ENCODE results near the gene RGS10.

The RGS10 gene

GRCh38 chr10:119555178-119555784 lies 12.8 kb upstream of the RGS10 start:
- no peak for TF ChIP-seq CTCF (IDR thresholded peaks at IDR 0.05)
- no peak for TF ChIP-seq ZFX (IDR thresholded peaks at IDR 0.05; ENCODE audit: borderline replicate concordance)
- no peak overlapping the region for H3K27ac ChIP-seq

- TF ChIP-seq ZFX (IDR thresholded peaks at IDR 0.05; ENCODE audit: borderline replicate concordance): no peak
- no peak for TF ChIP-seq CTCF (IDR thresholded peaks at IDR 0.05)
- H3K27ac ChIP-seq: no peak overlapping the region
Measured at GRCh38 chr10:119550827-119551226, 8.3 kb upstream of the RGS10 start.

- no peak overlapping the region for H3K27ac ChIP-seq
- TF ChIP-seq CTCF (IDR thresholded peaks at IDR 0.05) (no peak), ZFX (IDR thresholded peaks at IDR 0.05; ENCODE audit: borderline replicate concordance) (no peak)
Measured at GRCh38 chr10:119549247-119549999, 6.9 kb upstream of the RGS10 start.

- TF ChIP-seq ZFX (IDR thresholded peaks at IDR 0.05; ENCODE audit: borderline replicate concordance): no peak
- TF ChIP-seq CTCF (IDR thresholded peaks at IDR 0.05): no peak
- H3K27ac ChIP-seq: no peak overlapping the region
Measured at GRCh38 chr10:119546009-119546408, 3.5 kb upstream of the RGS10 start.

- H3K27ac ChIP-seq: no peak overlapping the region
- no peak for TF ChIP-seq ZFX (IDR thresholded peaks at IDR 0.05; ENCODE audit: borderline replicate concordance)
- no peak for TF ChIP-seq CTCF (IDR thresholded peaks at IDR 0.05)
Measured at GRCh38 chr10:119545310-119545709, 2.8 kb upstream of the RGS10 start.

GRCh38 chr10:119543814-119544642 lies 1.5 kb upstream of the RGS10 start:
- H3K27ac ChIP-seq: no peak overlapping the region
- TF ChIP-seq ZFX (IDR thresholded peaks at IDR 0.05; ENCODE audit: borderline replicate concordance) (no peak), CTCF (IDR thresholded peaks at IDR 0.05) (no peak; the same call in 1 of the 2 replicates)
